GM13977 (cell line): Measurements from ENCODE around the gene RPAP2.
A peak's percentile ranks its signal among the peaks of the same experiment; 100 is the strongest.

Source experiments
- DNase-seq: peaks from one replicate; pipeline ENCODE4 v3.0.0; 2012; ENCODE audit warnings: low spot score
- in situ Hi-C: fragments of 300-500 bp; cut with MboI; formaldehyde crosslinking; loops from one replicate; pipeline ENCODE4 v1.12.0; 2022; ENCODE audit warnings: low sequenced_read_pairs, low pct_unique_long_range_greater_than_20kb, mixed read lengths, inconsistent platforms; ENCODE audit not compliant: unreplicated experiment
- TF ChIP-seq, protein P1 (sequence below): IDR thresholded peaks from 2 replicates; pipeline ENCODE4 v1.5.1; 2012; ENCODE audit warnings: mild to moderate bottlenecking, control low read depth; ENCODE audit not compliant: insufficient read depth; ENCODE audit errors: extremely low read depth, missing control alignments

Gene RPAP2

DNA sequence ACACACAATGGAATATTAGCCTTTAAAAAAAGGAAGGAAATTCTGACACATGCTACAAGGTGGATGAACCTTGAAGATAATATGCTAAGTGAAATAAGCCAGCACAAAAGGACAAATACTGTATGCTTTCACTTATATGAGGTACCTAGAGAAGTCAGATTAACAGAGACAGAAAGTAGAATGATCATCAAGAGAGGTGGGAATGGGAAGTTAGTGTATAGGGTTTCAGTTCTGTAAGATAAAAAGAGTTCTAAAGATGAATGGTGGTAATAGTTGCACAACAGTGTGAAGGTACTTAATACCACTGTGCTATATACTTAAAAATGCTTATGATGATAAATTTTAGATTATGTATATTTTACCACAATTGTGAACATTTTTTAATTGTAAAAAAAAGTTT, 7.2 kb downstream of the RPAP2 start:
- in situ Hi-C loops, result loop anchor here (5.0 to 10.0 kb wide), 2 partner anchors 296 to 319 kb away; no protein-coding TSS in a partner anchor
- DNase-seq, result no peak
- TF ChIP-seq, protein P1, sequence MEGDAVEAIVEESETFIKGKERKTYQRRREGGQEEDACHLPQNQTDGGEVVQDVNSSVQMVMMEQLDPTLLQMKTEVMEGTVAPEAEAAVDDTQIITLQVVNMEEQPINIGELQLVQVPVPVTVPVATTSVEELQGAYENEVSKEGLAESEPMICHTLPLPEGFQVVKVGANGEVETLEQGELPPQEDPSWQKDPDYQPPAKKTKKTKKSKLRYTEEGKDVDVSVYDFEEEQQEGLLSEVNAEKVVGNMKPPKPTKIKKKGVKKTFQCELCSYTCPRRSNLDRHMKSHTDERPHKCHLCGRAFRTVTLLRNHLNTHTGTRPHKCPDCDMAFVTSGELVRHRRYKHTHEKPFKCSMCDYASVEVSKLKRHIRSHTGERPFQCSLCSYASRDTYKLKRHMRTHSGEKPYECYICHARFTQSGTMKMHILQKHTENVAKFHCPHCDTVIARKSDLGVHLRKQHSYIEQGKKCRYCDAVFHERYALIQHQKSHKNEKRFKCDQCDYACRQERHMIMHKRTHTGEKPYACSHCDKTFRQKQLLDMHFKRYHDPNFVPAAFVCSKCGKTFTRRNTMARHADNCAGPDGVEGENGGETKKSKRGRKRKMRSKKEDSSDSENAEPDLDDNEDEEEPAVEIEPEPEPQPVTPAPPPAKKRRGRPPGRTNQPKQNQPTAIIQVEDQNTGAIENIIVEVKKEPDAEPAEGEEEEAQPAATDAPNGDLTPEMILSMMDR, result no peak

DNA sequence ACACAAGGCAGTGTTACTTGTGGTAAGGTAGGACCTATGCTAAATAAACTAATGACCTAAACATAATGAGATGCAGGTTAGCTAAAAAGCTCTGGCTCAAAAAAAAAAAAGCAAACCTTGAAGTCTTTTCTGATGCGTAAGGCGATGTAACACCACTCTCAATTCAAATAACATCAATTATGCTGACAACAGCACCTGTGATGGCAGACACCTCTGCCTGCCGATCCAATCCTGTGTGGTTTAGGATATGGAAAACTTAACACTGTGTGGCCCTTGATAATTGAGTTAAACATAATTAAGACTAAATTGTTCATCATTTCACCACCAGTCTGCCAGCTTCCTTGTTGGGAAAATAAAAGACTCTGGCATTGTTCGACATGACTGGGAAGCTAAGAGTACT, 9.1 kb downstream of the RPAP2 start:
- TF ChIP-seq, protein P1, result no peak
- no peak for DNase-seq
- in situ Hi-C loops, result loop anchor here (5.0 to 10.0 kb wide), 2 partner anchors 294 to 317 kb away; no protein-coding TSS in a partner anchor

DNA sequence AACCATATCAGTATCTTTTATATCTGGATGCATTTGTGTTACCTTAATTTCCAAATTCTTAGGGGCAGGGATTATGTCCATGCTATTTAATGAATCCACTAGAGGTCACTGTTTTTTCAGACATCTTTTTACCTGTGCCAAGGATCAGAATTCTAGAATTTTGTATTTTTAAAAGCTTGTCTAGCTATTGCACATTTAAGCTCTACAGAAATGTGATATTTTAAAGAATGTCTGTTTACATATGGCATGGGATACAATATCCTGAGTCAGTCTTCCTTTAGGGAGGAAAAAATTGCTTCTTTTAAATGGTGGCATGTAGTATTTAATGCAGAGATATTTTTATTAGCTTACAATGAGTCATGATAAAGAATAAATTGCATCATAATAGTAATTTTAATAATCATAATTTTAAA, 11.3 kb downstream of the RPAP2 start:
- TF ChIP-seq, protein P1, result peak; percentile 53
- DNase-seq, result peak; percentile 32
- in situ Hi-C loops, result no loop called here

DNA sequence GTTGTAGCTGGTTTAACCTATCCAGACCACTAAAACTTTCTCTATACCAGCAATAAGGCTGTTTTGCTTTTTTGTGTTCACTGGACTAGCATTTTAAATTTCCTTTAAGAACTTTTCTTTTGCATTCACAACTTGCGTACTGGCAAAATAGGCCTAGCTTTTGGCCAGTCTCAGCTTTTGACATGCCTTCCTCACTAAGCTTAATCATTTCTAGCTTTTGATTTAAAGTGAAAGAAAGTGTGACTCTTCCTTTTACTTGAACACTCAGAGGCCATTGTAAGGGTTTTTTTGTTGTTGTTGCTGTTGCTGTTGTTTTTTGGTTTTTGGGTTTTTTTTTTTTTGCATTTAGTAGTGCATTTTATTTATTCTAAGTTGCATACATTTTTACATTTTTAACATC, 15.2 kb downstream of the RPAP2 start:
- no peak for DNase-seq
- in situ Hi-C loops, result no loop called here
- TF ChIP-seq, protein P1, result no peak

DNA sequence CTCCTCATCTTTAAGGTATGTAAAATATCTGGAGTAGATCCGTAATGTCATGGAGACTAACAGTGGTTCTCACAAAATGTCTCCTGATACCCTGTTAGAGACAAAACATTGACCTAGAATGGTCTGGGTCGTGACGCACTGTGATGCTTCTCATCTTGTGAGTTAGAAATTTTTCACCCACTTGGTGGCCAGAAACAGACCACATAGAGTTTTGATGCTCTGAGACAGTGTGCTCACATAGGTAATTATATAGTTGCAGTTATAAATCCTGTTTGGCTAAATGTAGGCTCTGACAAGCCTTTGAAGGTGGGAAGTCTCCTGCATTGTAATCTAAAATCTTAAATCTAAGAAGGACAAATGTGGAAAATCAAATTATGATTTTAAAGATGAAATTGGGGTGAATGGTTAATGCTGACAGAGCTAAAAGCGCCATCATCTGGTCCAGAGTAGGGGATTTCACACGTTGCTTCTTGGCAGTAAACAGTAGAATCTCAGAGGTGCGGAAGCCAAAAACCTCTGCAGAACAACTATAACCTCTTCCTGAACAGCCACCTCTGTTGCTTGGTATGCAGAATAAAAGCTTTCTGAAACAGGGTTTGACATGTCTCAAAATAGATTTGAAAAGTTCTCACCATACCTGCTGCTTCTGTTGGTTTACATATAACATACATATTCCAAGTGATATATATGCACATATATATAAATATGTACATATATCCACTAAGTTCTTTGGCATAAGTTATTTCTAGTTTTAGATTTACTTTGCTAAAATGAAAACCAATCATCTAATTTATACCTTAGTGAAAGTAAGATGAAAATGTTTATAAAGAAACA, 17.1 kb downstream of the RPAP2 start:
- TF ChIP-seq, protein P1, result peak; percentile 6
- no peak for DNase-seq
- in situ Hi-C loops, result no loop called here

DNA sequence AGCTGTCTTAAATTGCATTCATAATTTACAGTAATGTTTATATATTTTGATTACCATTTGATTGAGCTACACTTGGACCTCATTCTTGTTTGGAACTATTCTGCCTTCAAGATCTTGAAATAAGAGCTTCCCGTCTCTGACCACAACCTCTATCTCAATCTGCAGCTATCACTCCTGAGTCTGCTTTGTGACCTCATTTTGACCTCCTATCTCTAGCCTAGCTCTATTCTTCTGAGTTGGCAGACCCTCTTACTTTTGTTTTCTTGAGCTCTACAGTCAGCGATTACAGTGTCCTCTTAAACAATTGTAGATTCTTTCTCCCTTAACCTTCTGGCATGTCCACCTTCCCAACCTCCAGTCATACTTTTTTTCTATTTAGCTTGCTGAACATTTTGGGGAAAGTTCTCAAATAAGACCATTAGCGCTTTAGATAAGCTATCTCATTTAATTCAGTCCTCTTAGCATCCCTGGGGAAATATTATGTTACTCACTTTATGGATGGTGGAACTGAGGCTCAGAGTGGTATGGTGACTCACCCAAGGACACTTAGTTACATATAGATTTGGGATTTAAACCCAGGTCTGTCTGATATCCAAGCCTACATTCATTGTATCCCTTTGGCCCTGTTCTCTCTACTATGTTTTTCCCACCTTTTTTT, 19.1 kb downstream of the RPAP2 start:
- in situ Hi-C loops, result no loop called here
- TF ChIP-seq, protein P1, result no peak
- DNase-seq, result no peak
